ENCODE measurements around the gene KLRC2. TPM values are rescaled to one million over a fixed set of nuclear protein-coding genes. Genes with fewer than 3 reads are reported as not detected.

The KLRC2 gene
- polyA plus RNA-seq, 2 donors: 0.24 to 0.75 TPM

DNA sequence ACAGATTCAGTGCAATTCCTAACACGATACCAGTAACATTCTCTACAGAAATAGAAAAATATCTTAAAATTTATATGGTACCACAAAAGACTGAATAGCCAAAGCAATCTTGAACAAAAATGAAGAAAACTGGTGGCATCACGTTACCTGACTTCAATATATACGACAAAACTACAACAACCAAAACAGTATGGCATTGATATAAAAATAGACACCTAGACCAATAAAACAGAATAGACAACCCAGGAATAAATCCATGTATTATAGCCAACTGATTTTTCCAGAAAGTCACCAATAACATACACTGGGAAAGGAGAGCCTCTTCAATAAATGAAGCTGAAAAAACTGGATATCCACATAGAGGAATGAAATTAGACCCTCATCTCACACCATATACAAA is 51.6 kb downstream of the KLRC2 start:
- WGBS, 2 donors: 88 to 90% methylated on average over 3 of the region's 3 CpGs
- no peak overlapping the region for H3K4me3 ChIP-seq (ENCODE audit: low read depth in 1 of 2, low read length in 2 of 2)
- H3K27me3 ChIP-seq (ENCODE audit: control insufficient read depth in 1 of 2, insufficient read depth in 2 of 2, low read length in 2 of 2): no peaks in the 10 kb centered on the region
- H3K36me3 ChIP-seq (ENCODE audit: control insufficient read depth in 2 of 2, insufficient read depth in 2 of 2, low read length in 1 of 2): no peaks in the 10 kb centered on the region
- H3K4me1 ChIP-seq (ENCODE audit: control insufficient read depth in 2 of 2, insufficient read depth in 2 of 2, low read length in 1 of 2): no peaks in the 10 kb centered on the region
- no peak overlapping the region for H3K27ac ChIP-seq (ENCODE audit: low read depth in 2 of 2, low read length in 1 of 2)
- no peaks in the 10 kb centered on the region for H3K9me3 ChIP-seq (ENCODE audit: control insufficient read depth in 2 of 2, insufficient read depth in 1 of 2, low read depth in 1 of 2, low read length in 1 of 2)

GRCh38 chr12:10381928-10382628 is 53.7 kb downstream of the KLRC2 start:
- no peaks in the 10 kb centered on the region for H3K9me3 ChIP-seq (ENCODE audit: control insufficient read depth in 2 of 2, insufficient read depth in 1 of 2, low read depth in 1 of 2, low read length in 1 of 2)
- WGBS, 2 donors: 81 to 91% methylated on average over 4 of the region's 4 CpGs
- no peak overlapping the region for H3K4me3 ChIP-seq (ENCODE audit: low read depth in 1 of 2, low read length in 2 of 2)
- H3K4me1 ChIP-seq (ENCODE audit: control insufficient read depth in 2 of 2, insufficient read depth in 2 of 2, low read length in 1 of 2): no peaks in the 10 kb centered on the region
- H3K27me3 ChIP-seq (ENCODE audit: control insufficient read depth in 1 of 2, insufficient read depth in 2 of 2, low read length in 2 of 2): no peaks in the 10 kb centered on the region
- no peaks in the 10 kb centered on the region for H3K36me3 ChIP-seq (ENCODE audit: control insufficient read depth in 2 of 2, insufficient read depth in 2 of 2, low read length in 1 of 2)
- no peak overlapping the region for H3K27ac ChIP-seq (ENCODE audit: low read depth in 2 of 2, low read length in 1 of 2)

Other genes starting within 250 kb of the KLRC2 start
- gene GABARAPL1, start 223.1 kb downstream of the KLRC2 start, polyA plus RNA-seq: 10 to 100 TPM; 15.0 to 25.3 TPM
- gene KLRD1, start 128.1 kb downstream of the KLRC2 start, polyA plus RNA-seq: under 1 TPM; 0.16 to 0.46 TPM
- 1 to 10 TPM; 2.7 to 3.8 TPM for gene KLRK1, start 46.0 kb downstream of the KLRC2 start, polyA plus RNA-seq
- under 1 TPM in 1 of 2 donors, not detected in 1; 0.04 TPM for gene KLRC4, start 26.3 kb downstream of the KLRC2 start, polyA plus RNA-seq
- under 1 TPM; 0.06 to 0.18 TPM for gene KLRC3, start 15.4 kb downstream of the KLRC2 start, polyA plus RNA-seq
- under 1 TPM; 0.65 to 0.78 TPM for gene KLRC1, start 17.4 kb upstream of the KLRC2 start, polyA plus RNA-seq
- under 1 TPM; 0.32 to 0.45 TPM for gene EIF2S3B, start 69.9 kb upstream of the KLRC2 start, polyA plus RNA-seq
- 10 to 100 TPM; 16.4 to 27.0 TPM for gene MAGOHB, start 177.6 kb upstream of the KLRC2 start, polyA plus RNA-seq
- 1 to 10 TPM; 5.4 to 7.0 TPM for gene STYK1, start 238.0 kb upstream of the KLRC2 start, polyA plus RNA-seq

All from esophagus (tissue), 2 donors.